ENCODE measurements around the gene SS18L1.

SS18L1 gene

DNA sequence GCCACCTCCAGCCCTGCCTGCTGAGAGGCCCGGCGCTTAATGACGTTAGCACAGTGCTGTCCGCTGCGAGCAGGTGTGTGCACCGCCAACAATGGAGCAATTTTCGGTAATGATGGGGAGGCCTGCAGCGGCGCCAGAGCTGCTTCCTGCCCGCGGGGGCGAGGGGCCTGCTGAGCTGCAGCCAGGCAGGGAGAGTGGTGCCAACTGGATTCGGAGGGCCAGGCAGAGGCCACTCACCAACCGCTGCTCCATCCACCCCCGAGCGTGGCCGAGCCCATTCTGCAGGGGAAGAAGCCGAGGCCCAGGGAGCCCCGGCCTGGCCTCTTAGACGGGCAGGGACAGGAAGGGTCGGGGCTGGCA, 66.9 kb downstream of the SS18L1 start:
- DNase-seq (ENCODE audit: low read depth in 2 of 2), result no peak

DNA sequence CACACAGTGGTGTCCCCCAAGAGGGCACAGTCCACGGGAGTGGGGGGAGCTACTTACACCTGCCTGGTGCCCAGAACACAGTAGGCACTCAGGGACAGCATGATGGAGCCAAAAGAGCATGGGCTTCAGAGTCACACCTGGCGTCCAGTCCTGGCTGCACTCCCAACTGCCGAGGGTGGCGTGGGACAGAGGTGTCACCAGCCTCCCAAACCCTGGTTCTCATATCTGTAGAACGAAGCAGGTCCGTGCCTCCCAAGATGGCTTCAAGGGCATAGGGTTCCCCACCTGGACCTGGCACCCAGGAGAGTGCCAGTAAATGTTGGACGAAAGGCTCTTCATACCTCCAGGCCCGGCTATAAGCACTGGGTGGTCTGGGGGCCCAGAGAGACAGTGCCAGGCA, 67.6 kb downstream of the SS18L1 start:
- no peak for DNase-seq (ENCODE audit: low read depth in 2 of 2)

DNA sequence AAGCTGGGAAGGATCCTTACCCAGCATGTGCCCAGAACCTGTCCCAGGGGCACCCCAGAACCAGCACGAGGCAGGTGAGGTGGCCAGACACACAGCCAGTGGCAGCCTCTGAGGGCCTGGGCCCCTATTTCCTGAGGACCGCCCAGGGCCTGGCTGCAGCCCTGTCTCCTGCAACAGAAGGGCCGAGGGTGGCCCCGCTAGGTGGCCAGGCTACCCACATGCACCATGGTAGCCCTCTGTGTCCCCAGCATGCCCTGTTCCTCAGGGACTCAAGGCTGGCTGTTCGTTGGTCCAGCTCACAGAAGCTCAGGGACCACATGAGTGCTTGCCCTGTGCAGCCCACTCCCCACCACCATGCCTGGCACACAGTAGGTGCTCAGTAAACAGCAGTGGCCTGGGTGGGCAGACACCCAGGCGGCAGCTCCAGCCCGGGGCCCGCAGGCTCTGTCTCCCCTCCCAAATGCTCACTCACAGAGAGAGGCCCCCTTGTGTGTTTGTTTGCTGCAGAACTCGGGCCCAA, 68.3 kb downstream of the SS18L1 start:
- DNase-seq (ENCODE audit: low read depth in 2 of 2), result no peak

DNA sequence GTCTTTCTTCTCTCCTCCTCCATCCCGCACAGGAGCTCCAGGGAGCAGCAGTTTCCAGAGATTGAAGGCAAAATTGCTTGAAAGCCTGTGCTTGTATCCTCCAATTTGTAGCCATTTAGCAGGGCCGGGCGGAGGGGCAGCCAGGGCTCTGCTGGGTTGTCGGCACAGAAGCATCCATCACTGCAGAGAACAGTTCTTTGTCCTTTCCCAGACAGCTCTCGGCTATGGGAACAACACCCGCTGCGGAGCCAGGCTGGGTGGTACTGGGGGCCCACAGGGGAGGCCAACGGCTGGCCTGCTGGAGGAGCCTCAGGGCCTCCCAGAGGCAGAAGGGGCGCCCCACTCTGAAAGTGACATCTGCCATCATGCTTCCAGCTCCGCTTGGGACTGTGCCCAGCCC, 68.7 kb downstream of the SS18L1 start:
- DNase-seq (ENCODE audit: low read depth in 2 of 2), result no peak

DNA sequence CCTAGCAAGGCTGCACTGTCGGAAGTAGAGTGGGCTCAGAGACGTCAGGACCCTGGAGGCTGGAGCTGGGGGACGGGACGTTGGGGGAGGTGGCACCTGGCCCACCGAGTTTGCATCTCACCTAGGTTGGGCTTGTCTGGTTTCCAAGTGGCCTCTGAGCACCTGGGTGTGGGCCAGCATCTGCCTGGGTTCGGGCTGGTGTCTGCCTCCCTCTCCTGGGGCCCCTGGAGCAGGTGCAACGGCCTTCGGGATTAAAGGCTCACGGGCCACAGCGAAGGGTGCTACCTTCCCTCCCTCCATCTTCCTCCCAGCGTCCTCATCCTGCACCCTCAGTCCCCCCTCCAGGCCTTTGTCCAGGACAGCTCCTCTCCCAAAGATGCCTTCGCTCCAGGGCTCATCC, 70.5 kb downstream of the SS18L1 start:
- DNase-seq (ENCODE audit: low read depth in 2 of 2), result no peak

DNA sequence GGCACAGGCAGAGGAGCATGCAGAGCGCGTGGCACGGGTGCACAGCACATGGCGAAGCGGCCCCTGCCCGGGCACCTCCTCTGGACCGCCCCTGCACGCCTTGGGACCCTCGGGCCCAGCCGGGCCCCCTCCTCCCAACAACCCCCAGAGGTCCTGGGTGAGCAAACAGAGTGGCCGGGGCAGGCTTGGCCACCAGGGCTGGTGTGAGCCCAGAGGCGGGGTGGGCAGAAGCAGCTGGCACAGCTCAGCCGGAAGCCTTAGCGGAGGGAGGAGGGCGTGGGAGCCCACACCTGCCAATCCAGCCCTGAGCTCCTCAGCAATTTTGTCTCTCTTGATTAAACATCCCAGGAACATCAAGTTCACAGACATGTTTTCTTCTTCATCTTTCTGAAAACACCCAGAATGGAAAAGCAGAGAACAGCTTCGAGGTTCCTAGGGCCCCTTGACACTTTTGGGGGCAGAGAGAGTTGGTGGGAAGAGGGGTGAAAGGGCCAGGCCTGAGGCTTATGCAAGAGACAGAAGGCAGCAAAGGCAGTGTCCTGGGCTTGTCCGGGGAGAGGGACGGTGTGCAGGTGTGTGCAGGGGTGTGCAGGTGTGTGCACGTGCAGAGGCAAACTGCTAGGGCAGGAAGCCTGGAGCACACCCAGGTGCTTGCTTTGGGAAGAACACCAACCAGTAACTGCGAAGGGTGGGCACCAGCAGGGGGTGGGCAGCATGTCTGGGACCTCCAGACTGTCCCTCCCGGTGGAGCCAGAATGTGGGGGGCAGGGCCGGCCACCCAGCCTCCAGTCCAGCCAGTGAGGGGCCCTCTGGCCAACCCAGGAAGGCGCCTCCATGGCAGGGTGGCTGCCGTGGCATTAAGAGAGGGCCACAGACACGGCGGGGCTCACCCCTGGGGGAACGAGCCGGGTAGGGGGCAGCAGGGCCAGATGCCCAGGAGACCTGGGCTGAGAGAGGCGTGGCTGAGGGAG, 71.7 kb downstream of the SS18L1 start:
- DNase-seq (ENCODE audit: low read depth in 2 of 2), result no peak

DNA sequence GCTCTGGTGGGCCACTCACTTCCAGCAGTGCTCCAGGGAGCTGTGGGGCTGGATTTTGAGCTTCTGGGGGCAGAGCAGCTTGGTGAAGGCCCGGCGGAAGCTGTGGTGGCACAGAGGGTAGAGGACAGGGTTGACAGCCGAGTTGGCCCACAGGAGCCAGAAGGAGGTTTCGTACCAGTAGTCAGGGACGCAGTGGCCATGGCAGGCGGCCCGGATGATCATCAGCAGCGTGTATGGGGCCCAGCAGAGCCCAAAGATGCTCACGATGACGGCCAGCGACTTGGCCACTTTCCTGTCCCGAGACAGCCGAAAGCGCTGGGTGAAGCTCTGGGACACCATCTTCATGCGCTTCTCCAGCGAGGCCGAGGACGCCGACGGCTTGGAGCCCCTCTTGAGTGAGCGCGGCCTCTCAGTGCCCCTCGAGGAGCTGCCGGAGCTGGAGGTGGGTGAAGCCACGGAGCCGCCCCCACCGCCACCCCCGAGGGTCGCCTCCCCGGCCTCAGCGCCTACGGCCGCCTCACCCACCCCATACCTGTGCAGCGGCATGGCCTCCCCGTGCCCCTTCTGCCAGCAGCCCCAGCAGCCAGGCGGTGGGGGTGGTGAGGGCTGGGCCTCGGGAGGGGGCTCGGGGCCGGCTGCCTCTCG, 72.5 kb downstream of the SS18L1 start:
- DNase-seq (ENCODE audit: low read depth in 2 of 2), result no peak

DNA sequence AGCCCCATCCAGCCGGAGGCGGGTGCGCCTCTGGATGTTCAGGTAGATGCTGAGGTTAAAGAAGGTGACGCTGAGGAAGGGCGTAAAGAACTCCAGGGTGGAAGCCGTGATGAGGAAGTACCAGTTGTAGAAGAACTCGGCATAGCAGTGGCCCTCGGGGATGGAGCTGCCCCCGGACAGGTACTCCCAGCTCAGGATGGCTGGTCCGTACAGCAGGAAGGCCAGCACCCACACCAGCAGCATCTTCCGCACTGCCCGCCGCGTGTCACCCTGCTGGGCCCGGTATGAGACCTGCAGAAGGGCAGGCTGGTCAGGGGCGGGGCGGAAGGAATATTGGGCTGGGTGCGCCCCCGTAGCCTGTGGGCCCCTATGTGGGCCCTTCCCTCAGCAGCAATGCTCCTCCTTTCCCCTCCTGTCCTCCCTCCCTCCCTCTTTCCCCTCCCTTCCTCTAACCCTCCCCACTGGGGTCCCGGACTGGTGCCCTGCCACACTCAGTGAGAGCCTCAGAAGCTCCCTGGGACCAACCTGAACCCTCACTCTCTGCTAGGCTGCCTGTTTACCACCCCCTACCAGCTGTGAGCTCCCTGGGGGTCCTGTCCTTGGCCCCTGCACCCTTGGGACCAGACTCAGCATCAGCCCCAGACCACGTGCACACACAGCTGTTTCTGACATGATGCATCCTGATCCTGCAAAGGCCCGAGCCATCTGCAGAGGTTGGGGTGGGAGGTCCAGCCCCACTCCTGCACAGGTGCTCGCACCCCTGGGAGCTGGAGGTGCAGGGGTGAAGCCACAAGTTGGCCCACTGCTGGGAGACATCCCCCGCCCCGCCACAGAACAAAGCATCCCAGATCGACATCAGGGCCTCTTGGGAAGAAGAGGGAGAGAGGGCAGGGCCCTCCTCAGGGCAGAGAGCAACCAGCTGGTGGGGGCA, 73.3 kb downstream of the SS18L1 start:
- DNase-seq (ENCODE audit: low read depth in 2 of 2), result no peak

DNA sequence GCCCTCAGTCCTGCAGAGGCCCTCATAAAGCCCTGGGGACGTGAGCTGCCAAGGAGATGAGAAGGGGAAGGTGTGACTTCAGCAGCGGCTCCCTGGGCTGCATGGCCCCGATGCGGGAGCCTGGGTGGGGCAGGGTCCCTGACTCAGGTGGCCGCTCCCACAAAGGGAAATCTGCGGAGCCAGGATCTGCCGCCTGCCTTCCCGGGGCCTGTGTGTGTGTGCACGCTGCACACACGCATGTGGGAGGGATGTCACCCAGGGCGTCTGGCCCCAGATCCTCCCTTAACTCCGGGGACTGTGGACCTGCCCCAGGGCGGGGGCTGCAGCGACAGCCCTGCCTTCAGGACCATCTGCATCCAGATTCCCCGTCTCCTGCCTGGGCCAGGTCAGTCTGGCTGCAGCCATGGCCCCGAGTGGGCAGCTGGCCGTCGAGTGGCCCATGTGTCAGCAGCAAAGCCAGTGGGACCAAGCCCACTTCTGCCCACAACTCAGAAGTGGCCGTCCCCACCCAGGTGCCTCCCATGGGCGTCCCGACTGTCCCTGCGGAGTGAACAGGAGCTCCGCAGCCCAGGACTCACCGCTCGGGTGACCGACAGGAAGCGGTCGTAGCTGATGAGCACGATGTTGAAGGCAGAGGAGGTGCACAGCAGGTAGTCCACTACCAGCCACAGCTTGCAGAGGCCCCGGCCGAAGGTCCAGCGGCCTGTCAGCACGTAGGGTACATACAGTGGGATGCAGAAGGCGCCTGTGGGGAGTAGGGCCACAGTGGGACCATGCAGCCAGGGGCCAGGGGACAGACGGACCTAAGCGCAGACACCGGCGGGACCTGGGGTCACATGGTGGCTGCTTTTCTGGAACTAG, 74.6 kb downstream of the SS18L1 start:
- no peak for DNase-seq (ENCODE audit: low read depth in 2 of 2)

DNA sequence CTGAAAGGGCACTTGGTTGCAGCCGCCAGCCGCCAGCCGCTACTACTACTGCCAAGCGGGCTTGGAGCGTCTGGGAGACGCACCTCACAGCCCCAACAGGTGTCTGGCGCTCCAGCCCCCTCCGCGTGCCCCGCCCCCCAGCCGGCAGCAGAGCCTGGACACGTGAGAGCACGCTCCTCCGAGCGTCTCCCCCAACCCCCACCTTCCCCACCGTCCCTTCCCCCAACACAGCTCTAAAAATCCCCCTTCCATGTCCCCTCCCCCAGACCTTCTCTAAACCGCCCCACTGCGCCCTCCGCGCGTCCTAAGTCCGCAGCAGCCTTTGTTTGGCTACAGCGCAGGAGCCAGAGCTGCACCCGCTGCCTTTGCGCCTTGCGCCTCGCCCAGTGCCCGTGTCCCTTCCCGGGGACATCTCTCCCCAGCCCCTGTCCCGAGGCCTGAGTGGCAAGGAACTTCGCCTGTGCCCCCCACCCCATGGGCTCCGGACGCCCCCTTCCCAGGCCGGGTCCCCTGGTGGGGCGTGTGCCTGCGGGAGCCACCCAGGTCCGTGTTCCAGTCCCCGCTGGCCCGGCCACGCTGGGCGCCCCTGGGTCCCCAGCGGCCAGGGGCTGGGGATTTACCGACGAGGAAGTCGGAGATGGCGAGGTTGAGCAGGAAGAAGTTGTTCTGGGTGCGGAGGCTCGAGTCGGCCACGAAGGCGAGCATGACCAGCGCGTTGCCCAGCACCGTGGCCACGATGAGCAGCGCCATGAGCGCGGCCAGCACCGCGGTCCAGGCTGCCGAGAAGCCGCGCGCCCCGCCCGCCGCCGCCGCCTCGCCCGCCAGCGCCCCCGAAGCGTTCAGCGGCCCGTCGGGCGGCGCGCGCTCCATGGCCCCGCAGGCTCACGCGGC, 75.8 kb downstream of the SS18L1 start:
- DNase-seq (ENCODE audit: low read depth in 2 of 2), result no peak

DNA sequence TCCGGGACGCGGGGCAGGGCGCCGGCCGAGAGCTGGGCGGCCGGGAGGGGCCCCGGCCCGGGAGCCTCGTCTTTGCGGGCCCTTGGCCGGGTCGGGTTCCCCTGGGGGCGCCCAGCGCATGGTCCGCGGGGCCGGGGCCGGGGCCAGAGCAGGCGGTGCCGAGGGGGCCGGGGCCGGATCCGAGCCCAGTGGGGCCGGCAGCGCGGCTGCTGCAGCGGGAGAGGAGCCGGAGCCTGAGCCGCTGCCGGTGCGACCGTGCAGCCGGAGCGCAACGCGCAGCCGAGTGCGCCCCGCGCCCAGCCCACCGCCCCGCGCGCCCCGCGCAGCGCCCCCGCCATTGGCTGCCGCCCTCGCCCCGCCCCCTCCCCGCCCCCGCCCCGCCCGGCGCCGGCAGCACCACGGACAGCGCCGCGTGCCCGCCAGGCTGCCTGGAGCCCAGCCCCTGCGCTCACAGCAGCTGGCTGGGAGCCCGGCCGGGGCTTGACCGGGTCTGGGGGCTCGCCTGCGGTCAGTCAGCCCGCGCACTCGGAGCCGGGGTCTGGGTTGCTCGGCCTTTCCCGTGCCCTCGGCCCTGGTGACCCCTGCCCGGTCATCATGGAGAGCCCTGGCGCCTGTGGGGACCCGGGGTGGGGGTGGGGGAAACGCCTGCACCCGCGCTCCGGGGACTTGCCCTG, 76.6 kb downstream of the SS18L1 start, which contains the start of gene HRH3:
Gene HRH3 (minus strand): TSS at position 287 of the 674 bp plus-strand sequence. CDS start 308 bp downstream, outside the sequence.
- peak in 1 of 2 donors; percentile 23 for DNase-seq (ENCODE audit: low read depth in 2 of 2)

DNA sequence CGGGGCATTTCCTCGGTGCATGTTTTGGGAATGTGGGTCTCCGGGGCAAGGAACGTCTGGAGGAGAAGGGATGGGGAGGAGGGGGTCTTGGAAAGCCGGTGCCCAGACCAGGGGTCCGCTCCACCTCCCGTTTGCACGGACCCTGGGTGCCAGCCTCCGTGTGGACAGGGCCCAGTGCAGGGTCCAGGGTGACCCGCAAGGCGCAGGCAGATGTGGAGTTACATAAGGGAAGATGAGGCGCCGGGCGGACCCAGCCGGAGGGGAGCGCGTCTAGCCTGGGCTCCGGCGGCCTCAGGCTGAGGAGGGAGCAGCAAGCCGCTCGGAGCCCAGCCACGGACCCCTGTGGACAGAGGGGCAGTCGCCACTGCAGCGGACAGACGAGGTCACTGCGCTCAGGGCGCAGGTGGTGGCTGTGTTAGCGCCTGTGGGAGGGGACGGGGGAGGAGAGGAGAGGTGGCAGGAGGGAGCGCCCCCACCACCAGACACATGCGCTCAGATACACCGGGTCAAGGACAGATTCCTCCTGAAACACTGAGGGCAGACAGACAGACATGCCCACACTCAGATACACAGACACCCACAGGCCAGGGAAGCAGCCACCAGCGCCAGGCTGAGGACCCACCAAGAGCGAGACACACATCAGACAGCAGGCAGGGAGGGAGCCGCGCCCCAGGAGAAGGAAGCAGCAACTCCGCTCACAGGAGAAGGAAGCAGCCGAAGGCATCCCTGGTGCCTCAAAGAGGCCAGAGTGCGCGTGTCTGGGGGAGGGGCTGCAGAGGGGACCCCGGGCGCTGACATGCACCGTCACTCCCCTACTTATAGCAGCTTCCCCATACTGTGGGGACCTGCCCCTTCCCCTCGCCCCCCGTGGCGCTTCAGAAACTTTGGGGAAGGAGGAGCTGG, 77.3 kb downstream of the SS18L1 start:
- no peak for DNase-seq (ENCODE audit: low read depth in 2 of 2)

DNA sequence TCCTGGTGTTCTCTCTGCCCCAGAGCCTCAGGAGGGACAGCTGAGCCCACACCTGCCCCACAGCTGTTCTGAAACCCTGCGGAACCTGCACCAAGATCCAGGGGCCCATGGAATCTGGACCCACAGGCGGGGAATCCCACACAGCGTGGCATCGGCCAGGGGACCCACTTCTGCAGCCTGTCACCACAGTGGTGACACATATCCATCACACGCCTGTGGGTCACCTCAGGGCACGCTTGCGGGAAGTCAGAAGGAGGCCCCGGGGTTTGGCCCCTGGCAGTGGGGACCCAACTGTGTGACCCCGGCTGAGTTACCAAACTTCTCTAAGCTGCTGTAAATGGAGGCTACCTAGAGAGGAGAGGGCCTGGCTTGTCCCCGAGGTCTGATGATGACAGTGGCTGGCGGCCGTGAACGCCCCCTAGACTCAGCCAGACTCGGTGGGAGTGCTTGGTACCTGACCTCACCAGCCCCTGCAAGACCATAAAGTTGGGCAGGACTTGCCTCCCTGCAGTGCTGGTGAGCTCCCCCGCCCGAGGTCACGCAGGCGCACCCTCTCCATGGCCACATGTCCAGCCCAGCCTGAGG, 78.8 kb downstream of the SS18L1 start:
- no peak for DNase-seq (ENCODE audit: low read depth in 2 of 2)

DNA sequence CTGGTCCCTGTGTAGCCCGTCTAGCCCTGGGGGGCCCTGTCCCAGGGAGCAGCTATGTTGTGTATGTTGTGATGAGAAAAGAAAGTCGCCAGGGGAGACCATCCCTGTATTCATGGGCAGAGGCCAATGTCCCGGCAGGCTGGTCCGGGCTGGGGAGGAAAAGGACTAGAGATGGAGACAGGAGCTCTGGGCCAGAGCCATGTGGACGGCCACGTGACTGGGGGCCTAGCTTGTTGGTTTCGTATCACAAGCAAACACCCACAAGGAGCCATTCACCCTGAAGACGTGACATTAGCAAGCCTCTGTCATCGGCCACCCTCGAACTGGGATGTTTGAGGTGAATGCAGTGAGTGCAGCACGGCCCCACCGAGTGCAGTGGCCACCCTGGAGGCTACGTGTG, 79.4 kb downstream of the SS18L1 start:
- DNase-seq (ENCODE audit: low read depth in 2 of 2), result no peak

DNA sequence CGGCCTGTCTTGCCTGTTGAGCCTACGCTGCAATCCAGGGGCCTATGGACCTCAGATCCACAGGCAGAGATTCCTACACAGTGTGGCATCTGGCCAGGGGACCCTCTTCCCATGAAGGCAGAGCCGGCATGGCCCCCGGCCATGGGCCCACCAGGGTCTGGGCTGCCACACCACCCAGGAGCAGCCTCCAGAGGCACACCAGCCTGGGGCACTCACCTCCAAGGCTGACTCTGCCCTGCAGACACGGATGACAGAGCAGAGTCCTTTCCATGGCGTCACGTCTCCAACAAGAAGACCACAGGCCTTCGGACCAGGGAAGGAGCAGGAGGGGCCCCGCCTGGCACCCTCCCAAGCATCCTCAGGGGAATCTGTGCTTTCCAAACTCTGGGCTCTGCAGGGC, 80.0 kb downstream of the SS18L1 start:
- DNase-seq (ENCODE audit: low read depth in 2 of 2), result no peak

DNA sequence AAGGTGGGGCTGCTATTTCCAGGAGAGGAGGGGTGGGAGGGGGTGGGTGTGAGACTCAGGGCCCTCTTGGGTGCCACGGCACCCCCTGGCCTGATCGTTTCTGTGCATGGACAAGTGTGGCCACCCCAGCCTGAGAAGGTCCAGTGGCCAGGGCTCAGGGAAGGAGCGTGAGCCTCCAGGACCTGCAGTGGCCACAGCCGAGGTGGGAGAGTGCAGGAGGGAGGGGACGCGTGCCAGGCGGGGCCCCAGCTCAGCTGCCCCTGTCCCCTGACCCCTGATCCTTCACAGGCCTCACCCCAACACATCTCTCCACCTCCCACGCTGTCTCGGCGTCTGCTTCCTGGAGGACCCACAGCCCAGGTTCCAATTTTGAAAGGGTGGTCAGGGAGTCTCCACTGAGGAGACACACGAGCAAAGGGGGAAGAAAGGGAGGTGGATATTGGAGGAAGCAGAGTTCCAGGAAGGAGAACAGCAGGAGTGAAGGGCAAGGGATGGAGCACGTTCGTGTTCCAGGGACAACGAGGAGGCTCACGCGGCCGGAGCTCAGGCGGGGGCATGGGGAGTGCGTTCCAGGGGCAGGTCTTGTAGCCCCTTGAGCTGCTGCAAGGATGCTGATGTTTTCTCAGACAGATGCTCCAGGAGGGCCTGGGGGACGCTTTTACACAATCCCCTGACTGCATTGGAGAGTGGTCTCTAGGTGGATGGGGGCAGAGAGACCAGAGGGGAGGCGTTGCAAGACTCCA, 80.7 kb downstream of the SS18L1 start:
- DNase-seq (ENCODE audit: low read depth in 2 of 2), result no peak

DNA sequence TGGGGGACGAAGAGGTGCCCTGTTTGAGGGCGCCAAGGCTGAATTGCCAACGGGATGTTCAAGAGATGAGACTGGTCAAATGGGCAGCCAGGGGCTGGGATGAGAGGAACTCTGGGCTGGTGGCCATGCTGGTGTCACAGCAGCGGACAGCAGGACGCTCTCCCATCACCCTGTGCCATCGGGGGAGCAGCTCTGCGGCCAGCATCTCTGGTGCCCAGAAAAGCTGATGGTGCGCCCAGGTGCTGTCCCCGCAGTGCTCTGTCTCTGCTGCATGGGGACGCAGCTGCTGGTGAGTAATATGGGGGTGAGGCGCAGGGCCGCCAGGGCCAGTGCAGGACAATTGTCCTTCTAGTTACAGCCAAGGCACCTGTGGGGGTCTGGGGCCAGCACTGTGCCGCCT, 81.5 kb downstream of the SS18L1 start:
- no peak for DNase-seq (ENCODE audit: low read depth in 2 of 2)

Measured in activated CD4-positive, alpha-beta T cell treated with anti-CD3 and anti-CD28 coated beads for 24 hours (primary cell).